Panc1 (cell line): Measurements from ENCODE around the gene OR2A5. TPM values are rescaled to one million over a fixed set of nuclear protein-coding genes. Genes with fewer than 3 reads are reported as not detected.

ENCODE experiments used
- ATAC-seq: fragments of 200-7000 bp; cut with Tn5 transposase; 2 replicates; pipeline ENCODE4 v1.9.1; 2020; ENCODE audit warnings: mild to moderate bottlenecking, moderate library complexity
- BruUV-seq: library from RNA; stranded (reverse); fragments of 400-500 nt; replicated peaks from 2 replicates; lab custom pipeline; 2021; lab: Mats Ljungman, UMichigan
- CTCF ChIA-PET: fragments of 300-600 bp; sonication (Branson Sonifier 250); formaldehyde crosslinking; loops from one replicate; lab custom pipeline; 2022; ENCODE audit warnings: antibody characterized with exemption; lab: Charles Lee
- POLR2A ChIA-PET: fragments of 300-600 bp; sonication (Branson Sonifier 250); formaldehyde crosslinking; loops from one replicate; lab custom pipeline; 2022; ENCODE audit warnings: antibody characterized with exemption; lab: Charles Lee
- DNase-seq: peaks from one replicate; pipeline ENCODE4 v3.0.0-alpha.2; 2010; ENCODE audit warnings: low read depth, low spot score
- H3K27ac ChIP-seq: 2 replicates; pipeline ENCODE4 v1.5.1; 2011; ENCODE audit warnings: mild to moderate bottlenecking, low read length, inconsistent platforms
- H3K27me3 ChIP-seq: fragments of 200-500 bp; sonication (Bioruptor generic); 2 replicates; pipeline ENCODE4 v1.6.0; 2014; ENCODE audit warnings: low read length, inconsistent platforms; ENCODE audit not compliant: control insufficient read depth, insufficient read depth
- H3K36me3 ChIP-seq: fragments of 200-500 bp; sonication (Bioruptor generic); 2 replicates; pipeline ENCODE4 v1.5.1; 2014; ENCODE audit warnings: inconsistent platforms, mild to moderate bottlenecking, low read length, moderate library complexity; ENCODE audit not compliant: control insufficient read depth, insufficient read depth
- H3K4me1 ChIP-seq: 2 replicates; pipeline ENCODE4 v1.5.1; 2011; ENCODE audit warnings: inconsistent platforms, mild to moderate bottlenecking, low read length, moderate library complexity; ENCODE audit not compliant: control insufficient read depth, insufficient read depth
- H3K4me3 ChIP-seq, 2 experiments: 2 replicates each; pipeline ENCODE4 v1.5.1; 2011 to 2012; ENCODE audit warnings: low read depth in 2 of 2, low read length in 2 of 2, mild to moderate bottlenecking in 2 of 2, inconsistent platforms in 1 of 2, moderate library complexity in 1 of 2
- H3K9me3 ChIP-seq: fragments of 200-500 bp; sonication (Bioruptor generic); 2 replicates; pipeline ENCODE4 v1.5.1; 2014; ENCODE audit warnings: low read depth, mild to moderate bottlenecking, inconsistent platforms, low read length, moderate library complexity; ENCODE audit not compliant: control insufficient read depth, insufficient read depth
- CTCF ChIP-seq: fragments of 450-650 bp; IDR thresholded peaks from 2 replicates; pipeline ENCODE4 v1.5.1; 2017; ENCODE audit warnings: mild to moderate bottlenecking
- POLR2AphosphoS5 ChIP-seq: IDR thresholded peaks from 2 replicates; pipeline ENCODE4 v1.6.1; 2012; ENCODE audit warnings: mild to moderate bottlenecking, low read depth, low read length, moderate library complexity
- REST ChIP-seq, 2 experiments: IDR thresholded peaks; 2 replicates each; pipeline ENCODE4 v1.6.1; 2011 to 2012; ENCODE audit warnings: low read depth in 2 of 2, control low read depth in 1 of 2, low read length in 1 of 2, mild to moderate bottlenecking in 1 of 2, moderate library complexity in 1 of 2; ENCODE audit not compliant: insufficient read depth in 1 of 2
- SIN3A ChIP-seq: IDR thresholded peaks from 2 replicates; pipeline ENCODE4 v1.6.1; 2012; ENCODE audit warnings: low read depth, mild to moderate bottlenecking, low read length, moderate library complexity, borderline replicate concordance; ENCODE audit not compliant: insufficient read depth
- TCF7L2 ChIP-seq: IDR thresholded peaks from 2 replicates; pipeline ENCODE4 v1.6.1; 2011; ENCODE audit warnings: mild to moderate bottlenecking, low read depth, low read length, inconsistent platforms
- in situ Hi-C: cut with HindIII; loops from 2 replicates; pipeline ENCODE4 v1.10.0; 2016; ENCODE audit warnings: low sequenced_read_pairs, low pct_unique_long_range_greater_than_20kb
- intact Hi-C: fragments of 100-400 bp; cut with micrococcal nuclease; formaldehyde crosslinking; loops from one replicate; pipeline ENCODE4 v1.10.0; 2022; ENCODE audit not compliant: unreplicated experiment
- total RNA-seq: library from RNA; stranded (reverse); gene quantifications from one replicate; pipeline ENCODE4 v1.2.1, GENCODE V29; 2021; ENCODE audit not compliant: unreplicated experiment

OR2A5 gene
- total RNA-seq, 1 experiment from 2014 or later: not detected

GRCh38 chr7:144027070-144027469 lies 21.7 kb upstream of the OR2A5 start:
- H3K9me3 ChIP-seq: no peaks in the 10 kb centered on the region
- intact Hi-C loops: no loop called here
- POLR2A ChIA-PET: no interaction called here
- H3K36me3 ChIP-seq: no peaks in the 10 kb centered on the region
- no peak overlapping the region for H3K27ac ChIP-seq
- CTCF ChIA-PET: no interaction called here
- TF ChIP-seq CTCF (peak; percentile 45; the same call in 1 of the 2 replicates), POLR2AphosphoS5 (no peak), REST (IDR thresholded peaks at IDR 0.05; ENCODE audit: insufficient read depth in 1 of 2, low read depth in 2 of 2, low read length in 1 of 2) (no peak), SIN3A (no peak)
- in situ Hi-C loops: no loop called here
- H3K27me3 ChIP-seq: peaks cover 8% of the 10 kb centered on the region
- H3K4me3 ChIP-seq: no peak overlapping the region
- no peaks in the 10 kb centered on the region for H3K4me1 ChIP-seq
- ATAC-seq (no peak), DNase-seq (no peak)
- BruUV-seq: no TSS peak

GRCh38 chr7:144027974-144028373 lies 20.8 kb upstream of the OR2A5 start:
- POLR2A ChIA-PET: no interaction called here
- ATAC-seq (no peak), DNase-seq (no peak)
- no peaks in the 10 kb centered on the region for H3K4me1 ChIP-seq
- peaks cover 8% of the 10 kb centered on the region for H3K27me3 ChIP-seq
- no peaks in the 10 kb centered on the region for H3K36me3 ChIP-seq
- no peak for TF ChIP-seq CTCF
- TF ChIP-seq TCF7L2: no peak
- TF ChIP-seq POLR2AphosphoS5: no peak
- no peak for TF ChIP-seq SIN3A
- TF ChIP-seq REST (IDR thresholded peaks at IDR 0.05; ENCODE audit: insufficient read depth in 1 of 2, low read depth in 2 of 2, low read length in 1 of 2): no peak
- H3K9me3 ChIP-seq: no peaks in the 10 kb centered on the region
- in situ Hi-C loops: no loop called here
- CTCF ChIA-PET: no interaction called here
- no TSS peak for BruUV-seq
- intact Hi-C loops: no loop called here
- no peak overlapping the region for H3K4me3 ChIP-seq
- H3K27ac ChIP-seq: no peak overlapping the region
